Measurements from ENCODE around the gene ELAVL2. TPM values are rescaled to one million over a fixed set of nuclear protein-coding genes. Genes with fewer than 3 reads are reported as not detected.
A peak's percentile ranks its signal among the peaks of the same experiment; 100 is the strongest.
"Not testable (repeated sequence)": the region's sequence is repeated elsewhere in the genome, so short reads cannot be mapped to it uniquely, and the experiment has no call there.

ELAVL2 gene
- total RNA-seq, 1 donor from 2014 or later, result 384 TPM

DNA sequence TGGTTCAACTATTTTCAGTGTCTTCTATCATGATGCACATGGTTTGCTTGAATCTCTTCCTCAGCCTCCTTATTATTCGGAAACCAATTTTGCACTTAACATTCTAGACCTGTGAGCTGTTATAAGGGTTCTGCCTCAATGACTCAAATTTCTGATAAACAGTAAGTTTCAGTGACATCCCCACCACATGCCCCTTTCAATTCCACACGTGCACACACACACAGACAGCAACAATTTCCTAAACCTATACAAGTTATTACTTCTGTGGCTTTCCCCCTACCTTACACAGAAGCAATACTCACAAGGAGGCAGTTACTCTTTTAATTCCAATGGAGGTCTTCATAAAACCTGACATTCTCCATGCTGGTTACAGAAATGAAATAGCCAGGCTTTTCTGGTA is 102.4 kb downstream of the ELAVL2 start:
- peaks cover 28% of the 10 kb centered on the region for H3K27me3 Mint-ChIP-seq (ENCODE audit: unreplicated experiment)
- H3K4me3 Mint-ChIP-seq (ENCODE audit: unreplicated experiment), result peak overlapping the region; percentile 32
- H3K27ac Mint-ChIP-seq (ENCODE audit: unreplicated experiment), result peak overlapping the region; percentile 18
- peaks cover 5% of the 10 kb centered on the region for H3K36me3 Mint-ChIP-seq (ENCODE audit: unreplicated experiment)
- TF ChIP-seq CTCF (IDR thresholded peaks at IDR 0.05; ENCODE audit: partially characterized antibody, unreplicated experiment), result no peak
- H3K9me3 Mint-ChIP-seq (ENCODE audit: unreplicated experiment), result peaks cover 51% of the 10 kb centered on the region
- no peak for DNase-seq
- H3K4me1 Mint-ChIP-seq (ENCODE audit: low read depth, unreplicated experiment), result peaks cover 57% of the 10 kb centered on the region

DNA sequence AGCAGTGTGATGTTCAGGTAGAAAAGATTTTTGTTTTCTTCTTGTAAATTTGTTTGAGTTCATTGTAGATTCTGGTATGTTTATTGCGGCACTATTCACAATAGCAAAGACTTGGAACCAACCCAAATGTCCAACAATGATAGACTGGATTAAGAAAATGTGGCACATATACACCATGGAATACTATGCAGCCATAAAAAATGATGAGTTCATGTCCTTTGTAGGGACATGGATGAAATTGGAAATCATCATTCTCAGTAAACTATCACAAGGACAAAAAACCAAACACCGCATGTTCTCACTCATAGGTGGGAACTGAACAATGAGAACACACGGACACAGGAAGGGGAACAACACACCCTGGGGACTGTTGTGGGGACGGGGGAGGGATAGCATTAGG is 103.0 kb downstream of the ELAVL2 start:
- not testable (repeated sequence) for H3K27ac Mint-ChIP-seq (ENCODE audit: unreplicated experiment); H3K36me3 Mint-ChIP-seq (ENCODE audit: unreplicated experiment); H3K4me3 Mint-ChIP-seq (ENCODE audit: unreplicated experiment); DNase-seq
- Mint-ChIP-seq H3K4me1 (ENCODE audit: low read depth, unreplicated experiment) (peaks cover 53% of the 10 kb centered on the region), H3K9me3 (ENCODE audit: unreplicated experiment) (peaks cover 45% of the 10 kb centered on the region), H3K27me3 (ENCODE audit: unreplicated experiment) (peaks cover 25% of the 10 kb centered on the region)

DNA sequence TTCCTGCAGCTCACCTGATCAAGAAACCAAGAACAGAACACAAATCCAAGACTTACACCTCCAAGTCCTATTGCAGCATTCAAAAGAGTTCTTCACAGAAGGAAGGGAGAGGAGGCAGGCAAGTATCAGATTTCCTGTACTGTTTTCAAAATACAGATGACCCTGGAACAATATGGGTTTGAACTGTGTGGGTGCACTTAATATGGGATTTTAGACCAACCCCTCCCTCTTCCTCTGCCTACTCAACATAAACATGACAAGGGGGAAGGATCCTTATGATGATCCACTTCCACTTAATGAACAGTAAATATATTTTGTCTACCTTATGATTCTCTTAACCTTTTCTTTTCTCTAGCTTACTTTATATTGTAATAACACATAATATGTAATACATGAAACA is 104.6 kb downstream of the ELAVL2 start:
- Mint-ChIP-seq H3K27ac (ENCODE audit: unreplicated experiment) (no peak overlapping the region), H3K4me3 (ENCODE audit: unreplicated experiment) (no peak overlapping the region), H3K36me3 (ENCODE audit: unreplicated experiment) (peaks cover 5% of the 10 kb centered on the region), H3K4me1 (ENCODE audit: low read depth, unreplicated experiment) (peaks cover 40% of the 10 kb centered on the region), H3K9me3 (ENCODE audit: unreplicated experiment) (peaks cover 33% of the 10 kb centered on the region), H3K27me3 (ENCODE audit: unreplicated experiment) (peaks cover 18% of the 10 kb centered on the region)
- no peak for TF ChIP-seq CTCF (IDR thresholded peaks at IDR 0.05; ENCODE audit: partially characterized antibody, unreplicated experiment)
- DNase-seq, result no peak

DNA sequence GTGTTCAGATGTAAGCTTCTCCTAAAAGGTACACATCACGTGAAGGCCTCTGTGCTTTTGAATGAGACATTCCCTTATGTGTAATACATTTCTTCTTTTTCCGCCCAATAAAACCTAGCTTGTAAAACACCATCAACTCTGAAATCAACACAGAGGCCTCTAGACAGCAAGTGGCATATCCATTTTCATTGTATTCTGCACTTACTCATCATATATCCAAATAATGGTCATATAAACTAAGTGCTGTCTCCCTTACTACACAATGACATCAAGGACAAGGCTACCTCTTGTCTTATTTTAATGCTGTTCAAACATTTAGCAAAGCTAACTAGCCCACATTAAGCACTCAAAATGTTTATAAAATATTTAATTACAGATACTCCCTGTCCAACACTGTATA is 108.5 kb downstream of the ELAVL2 start:
- peak overlapping the region; percentile 8 for H3K4me3 Mint-ChIP-seq (ENCODE audit: unreplicated experiment)
- peaks cover 23% of the 10 kb centered on the region for H3K9me3 Mint-ChIP-seq (ENCODE audit: unreplicated experiment)
- H3K36me3 Mint-ChIP-seq (ENCODE audit: unreplicated experiment), result no peaks in the 10 kb centered on the region
- no peak for TF ChIP-seq CTCF (IDR thresholded peaks at IDR 0.05; ENCODE audit: partially characterized antibody, unreplicated experiment)
- peaks cover 21% of the 10 kb centered on the region for H3K4me1 Mint-ChIP-seq (ENCODE audit: low read depth, unreplicated experiment)
- H3K27me3 Mint-ChIP-seq (ENCODE audit: unreplicated experiment), result peaks cover 14% of the 10 kb centered on the region
- no peak overlapping the region for H3K27ac Mint-ChIP-seq (ENCODE audit: unreplicated experiment)
- DNase-seq, result no peak

- no peak overlapping the region for H3K27ac Mint-ChIP-seq (ENCODE audit: unreplicated experiment)
- peak; percentile 47 for DNase-seq
These were observed 118.8 kb downstream of the ELAVL2 start for GRCh38 chr9:23707249-23707648.

More at GRCh38 chr9:23707249-23707648, 118.8 kb downstream of the ELAVL2 start:
- TF ChIP-seq CTCF (IDR thresholded peaks at IDR 0.05; ENCODE audit: partially characterized antibody, unreplicated experiment), result no peak
- Mint-ChIP-seq H3K4me3 (ENCODE audit: unreplicated experiment) (no peak overlapping the region), H3K4me1 (ENCODE audit: low read depth, unreplicated experiment) (peaks cover 30% of the 10 kb centered on the region), H3K27me3 (ENCODE audit: unreplicated experiment) (peaks cover 10% of the 10 kb centered on the region), H3K36me3 (ENCODE audit: unreplicated experiment) (no peaks in the 10 kb centered on the region), H3K9me3 (ENCODE audit: unreplicated experiment) (peaks cover 18% of the 10 kb centered on the region)
